HG02938 (cell line): ENCODE results near the gene CAMTA1.

Experiments used
- ATAC-seq: cut with Tn5 transposase; IDR thresholded peaks from one replicate; pipeline ENCODE4 v1.9.1; 2021; ENCODE audit warnings: mild to moderate bottlenecking, moderate library complexity; ENCODE audit not compliant: unreplicated experiment

The CAMTA1 gene

GRCh38 chr1:7236844-7237515 is 451.7 kb downstream of the CAMTA1 start:
- no peak for ATAC-seq

- no peak for ATAC-seq
These were observed 461.9 kb downstream of the CAMTA1 start for GRCh38 chr1:7247158-7247557.

- no peak for ATAC-seq
These were observed 462.7 kb downstream of the CAMTA1 start for GRCh38 chr1:7247791-7248548.

- ATAC-seq, result no peak
These were observed 463.4 kb downstream of the CAMTA1 start for GRCh38 chr1:7248549-7249199.

- no peak for ATAC-seq
These were observed 464.3 kb downstream of the CAMTA1 start for GRCh38 chr1:7249516-7249915.

- ATAC-seq, result no peak
These were observed 464.9 kb downstream of the CAMTA1 start for GRCh38 chr1:7250176-7250575.

GRCh38 chr1:7250597-7251453 is 465.6 kb downstream of the CAMTA1 start:
- ATAC-seq, result no peak

- no peak for ATAC-seq
These were observed 466.2 kb downstream of the CAMTA1 start for GRCh38 chr1:7251454-7251800.

GRCh38 chr1:7252411-7253117 is 467.3 kb downstream of the CAMTA1 start:
- ATAC-seq, result no peak

- ATAC-seq, result no peak
These were observed 467.8 kb downstream of the CAMTA1 start for GRCh38 chr1:7253118-7253480.

GRCh38 chr1:7253988-7254587 is 468.8 kb downstream of the CAMTA1 start:
- ATAC-seq, result no peak

GRCh38 chr1:7255303-7256058 is 470.2 kb downstream of the CAMTA1 start:
- no peak for ATAC-seq

GRCh38 chr1:7256526-7256925 is 471.3 kb downstream of the CAMTA1 start:
- ATAC-seq, result no peak

- no peak for ATAC-seq
These were observed 472.0 kb downstream of the CAMTA1 start for GRCh38 chr1:7257225-7257624.

GRCh38 chr1:7258589-7259135 is 473.4 kb downstream of the CAMTA1 start:
- ATAC-seq, result no peak

GRCh38 chr1:7259955-7260354 is 474.7 kb downstream of the CAMTA1 start:
- ATAC-seq, result no peak

GRCh38 chr1:7261490-7261889 is 476.2 kb downstream of the CAMTA1 start:
- no peak for ATAC-seq

- ATAC-seq, result no peak
These were observed 477.4 kb downstream of the CAMTA1 start for GRCh38 chr1:7262611-7263010.
